ENCODE results near the gene ACCSL.

The ACCSL gene

DNA sequence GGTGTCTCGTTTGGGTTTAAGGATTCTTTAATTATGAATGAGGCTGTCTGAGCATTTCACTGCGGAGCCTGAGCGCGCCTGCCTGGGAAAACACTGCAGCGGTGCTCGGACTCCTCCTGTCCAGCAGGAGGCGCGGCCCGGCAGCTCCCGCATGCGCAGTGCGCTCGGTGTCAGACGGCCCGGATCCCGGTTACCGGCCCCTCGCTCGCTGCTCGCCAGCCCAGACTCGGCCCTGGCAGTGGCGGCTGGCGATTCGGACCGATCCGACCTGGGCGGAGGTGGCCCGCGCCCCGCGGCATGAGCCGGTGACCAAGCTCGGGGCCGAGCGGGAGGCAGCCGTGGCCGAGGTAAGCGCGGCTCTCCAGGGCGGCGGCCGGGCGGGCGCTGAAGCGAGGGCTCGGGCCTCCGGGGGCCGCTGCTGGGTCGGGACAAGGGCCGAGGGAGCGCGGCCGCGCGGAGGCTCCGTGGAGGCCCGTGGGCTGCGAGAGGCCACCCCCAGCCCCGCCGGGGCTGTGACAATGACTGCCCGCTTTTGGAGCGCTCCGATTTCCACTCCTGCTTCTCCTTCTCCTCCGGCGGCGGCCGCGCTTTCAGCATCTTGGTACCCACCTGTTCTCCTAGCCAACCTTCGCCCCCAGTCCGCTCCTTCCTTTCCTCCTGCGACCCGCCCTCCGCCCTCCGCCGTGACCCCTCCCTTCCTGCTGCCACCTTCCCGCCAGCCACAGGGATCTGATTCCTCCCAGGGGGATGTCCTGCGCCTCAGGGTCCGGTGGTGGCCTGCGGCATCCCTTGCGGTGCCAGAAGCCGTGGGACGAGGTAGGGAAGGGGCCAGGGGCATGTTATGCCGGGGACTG, 48.0 kb downstream of the ACCSL start, which contains the start of gene EXT2:
Gene EXT2 (plus strand): TSS at position 173 of the 854 bp plus-strand sequence. CDS start 12,035 bp downstream, outside the sequence.
- H3K4me1 Mint-ChIP-seq = peaks cover 23% of the 10 kb centered on the region
- TF ChIP-seq, protein P1, sequence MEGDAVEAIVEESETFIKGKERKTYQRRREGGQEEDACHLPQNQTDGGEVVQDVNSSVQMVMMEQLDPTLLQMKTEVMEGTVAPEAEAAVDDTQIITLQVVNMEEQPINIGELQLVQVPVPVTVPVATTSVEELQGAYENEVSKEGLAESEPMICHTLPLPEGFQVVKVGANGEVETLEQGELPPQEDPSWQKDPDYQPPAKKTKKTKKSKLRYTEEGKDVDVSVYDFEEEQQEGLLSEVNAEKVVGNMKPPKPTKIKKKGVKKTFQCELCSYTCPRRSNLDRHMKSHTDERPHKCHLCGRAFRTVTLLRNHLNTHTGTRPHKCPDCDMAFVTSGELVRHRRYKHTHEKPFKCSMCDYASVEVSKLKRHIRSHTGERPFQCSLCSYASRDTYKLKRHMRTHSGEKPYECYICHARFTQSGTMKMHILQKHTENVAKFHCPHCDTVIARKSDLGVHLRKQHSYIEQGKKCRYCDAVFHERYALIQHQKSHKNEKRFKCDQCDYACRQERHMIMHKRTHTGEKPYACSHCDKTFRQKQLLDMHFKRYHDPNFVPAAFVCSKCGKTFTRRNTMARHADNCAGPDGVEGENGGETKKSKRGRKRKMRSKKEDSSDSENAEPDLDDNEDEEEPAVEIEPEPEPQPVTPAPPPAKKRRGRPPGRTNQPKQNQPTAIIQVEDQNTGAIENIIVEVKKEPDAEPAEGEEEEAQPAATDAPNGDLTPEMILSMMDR (IDR thresholded peaks at IDR 0.05; ENCODE audit: unreplicated experiment in 3 of 3) = peak; percentile 93 to 95 (median 95)
- H3K36me3 Mint-ChIP-seq (ENCODE audit: low read depth) = peaks cover 13% of the 10 kb centered on the region
- H3K27ac Mint-ChIP-seq = peak within 1 kb of the TSS in 2 of 3 experiments; percentile 12 to 14
- H3K4me3 Mint-ChIP-seq = peak within 1 kb of the TSS; percentile 86 to 92 (median 90)
- peaks cover 5% of the 10 kb centered on the region for H3K27me3 Mint-ChIP-seq (ENCODE audit: low read depth)
- H3K9me3 Mint-ChIP-seq = peaks cover under 1% of the 10 kb centered on the region

DNA sequence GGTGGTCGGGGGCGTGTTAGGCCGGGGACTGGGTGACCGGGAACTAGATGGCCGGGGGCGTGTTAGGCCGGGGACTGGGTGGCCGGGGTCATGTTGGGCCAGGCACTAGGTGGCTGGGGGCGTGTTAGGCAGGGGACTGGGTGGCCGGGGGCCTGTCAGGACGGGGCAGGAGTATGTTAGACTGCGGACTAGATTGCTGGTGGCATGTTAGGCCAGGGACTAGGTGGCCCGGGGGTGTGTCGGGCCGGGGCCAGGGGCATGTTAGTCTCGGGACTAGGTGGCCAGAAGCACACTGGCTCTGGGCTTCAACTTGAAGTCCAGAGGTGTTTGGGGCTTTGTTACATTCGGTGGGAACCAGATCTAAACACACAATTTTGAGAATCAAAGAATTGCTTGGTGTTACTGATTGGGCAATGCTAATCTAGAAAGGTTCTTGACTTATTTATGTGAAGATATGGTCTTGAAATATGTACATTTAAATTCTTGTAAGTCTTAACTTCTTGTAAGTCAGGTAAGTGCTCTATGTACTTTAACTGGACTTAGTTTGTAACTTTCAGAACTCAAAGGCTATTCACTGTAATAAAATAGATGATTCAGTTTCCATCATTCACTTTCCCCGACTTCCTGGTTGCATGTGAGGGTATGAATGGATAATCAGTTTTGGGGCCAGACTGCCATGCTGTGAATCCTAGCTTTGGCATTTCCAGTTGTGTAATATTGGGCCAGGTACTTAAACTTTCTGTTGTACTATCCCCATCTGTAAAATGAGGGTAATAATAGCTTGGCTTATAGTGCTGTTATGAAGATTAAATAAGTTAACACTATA, 48.8 kb downstream of the ACCSL start:
- H3K4me3 Mint-ChIP-seq = peak overlapping the region; percentile 86 to 92 (median 90)
- peaks cover 11% of the 10 kb centered on the region for H3K27me3 Mint-ChIP-seq (ENCODE audit: low read depth)
- peaks cover 23% of the 10 kb centered on the region for H3K4me1 Mint-ChIP-seq
- peaks cover 13% of the 10 kb centered on the region for H3K36me3 Mint-ChIP-seq (ENCODE audit: low read depth)
- TF ChIP-seq, protein P1 (IDR thresholded peaks at IDR 0.05; ENCODE audit: unreplicated experiment in 3 of 3) = no peak
- H3K9me3 Mint-ChIP-seq = no peaks in the 10 kb centered on the region
- no peak overlapping the region for H3K27ac Mint-ChIP-seq

DNA sequence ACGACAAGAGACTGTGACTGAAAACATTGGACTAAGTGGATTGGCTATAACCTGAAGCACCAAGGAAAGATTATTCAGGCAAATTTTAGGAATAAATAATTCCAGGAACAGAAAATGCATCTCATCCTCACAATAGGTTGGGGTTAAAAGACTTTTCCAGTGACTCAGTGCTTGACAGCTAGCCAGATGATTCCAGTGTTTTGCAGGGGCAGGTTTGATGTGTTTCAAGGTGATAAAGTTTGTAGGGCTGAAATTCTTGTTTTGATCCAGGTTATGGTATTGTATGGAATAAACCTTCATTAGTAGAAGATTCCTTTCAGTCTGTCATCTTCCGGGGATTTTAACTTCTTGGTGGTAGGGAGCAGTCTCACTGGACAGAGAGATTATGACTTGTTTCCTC, 50.0 kb downstream of the ACCSL start:
- peak overlapping the region in 2 of 3 experiments; percentile 65 to 75 for H3K4me3 Mint-ChIP-seq
- H3K27me3 Mint-ChIP-seq (ENCODE audit: low read depth) = peaks cover 11% of the 10 kb centered on the region
- TF ChIP-seq, protein P1 (IDR thresholded peaks at IDR 0.05; ENCODE audit: unreplicated experiment in 3 of 3) = no peak
- H3K27ac Mint-ChIP-seq = no peak overlapping the region
- H3K9me3 Mint-ChIP-seq = no peaks in the 10 kb centered on the region
- H3K4me1 Mint-ChIP-seq = peaks cover 28% of the 10 kb centered on the region
- peaks cover 13% of the 10 kb centered on the region for H3K36me3 Mint-ChIP-seq (ENCODE audit: low read depth)

DNA sequence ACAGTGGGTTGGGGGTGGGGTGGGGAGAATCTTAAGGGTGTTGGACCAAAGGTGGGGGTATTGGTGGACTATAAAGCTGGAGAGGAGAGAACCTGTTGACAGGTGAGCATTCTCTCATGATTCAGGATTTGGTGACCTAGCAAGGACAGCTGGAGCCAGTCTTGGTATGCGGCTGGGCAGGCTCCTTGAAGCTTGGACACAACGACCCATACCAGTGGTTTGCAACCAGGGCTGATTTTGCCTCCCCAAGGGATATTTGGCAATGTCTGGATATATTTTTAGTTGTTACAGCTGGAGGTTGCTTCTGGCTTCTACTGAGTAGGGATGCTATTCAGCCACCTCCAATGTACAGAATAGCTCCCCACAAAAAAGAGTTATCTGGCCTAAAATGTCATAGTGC, 53.3 kb downstream of the ACCSL start:
- Mint-ChIP-seq H3K4me1 (peaks cover 17% of the 10 kb centered on the region), H3K4me3 (no peak overlapping the region), H3K9me3 (no peaks in the 10 kb centered on the region), H3K36me3 (ENCODE audit: low read depth) (peaks cover 13% of the 10 kb centered on the region), H3K27me3 (ENCODE audit: low read depth) (peaks cover 6% of the 10 kb centered on the region), H3K27ac (no peak overlapping the region)
- TF ChIP-seq, protein P1 (IDR thresholded peaks at IDR 0.05; ENCODE audit: unreplicated experiment in 3 of 3) = no peak

DNA sequence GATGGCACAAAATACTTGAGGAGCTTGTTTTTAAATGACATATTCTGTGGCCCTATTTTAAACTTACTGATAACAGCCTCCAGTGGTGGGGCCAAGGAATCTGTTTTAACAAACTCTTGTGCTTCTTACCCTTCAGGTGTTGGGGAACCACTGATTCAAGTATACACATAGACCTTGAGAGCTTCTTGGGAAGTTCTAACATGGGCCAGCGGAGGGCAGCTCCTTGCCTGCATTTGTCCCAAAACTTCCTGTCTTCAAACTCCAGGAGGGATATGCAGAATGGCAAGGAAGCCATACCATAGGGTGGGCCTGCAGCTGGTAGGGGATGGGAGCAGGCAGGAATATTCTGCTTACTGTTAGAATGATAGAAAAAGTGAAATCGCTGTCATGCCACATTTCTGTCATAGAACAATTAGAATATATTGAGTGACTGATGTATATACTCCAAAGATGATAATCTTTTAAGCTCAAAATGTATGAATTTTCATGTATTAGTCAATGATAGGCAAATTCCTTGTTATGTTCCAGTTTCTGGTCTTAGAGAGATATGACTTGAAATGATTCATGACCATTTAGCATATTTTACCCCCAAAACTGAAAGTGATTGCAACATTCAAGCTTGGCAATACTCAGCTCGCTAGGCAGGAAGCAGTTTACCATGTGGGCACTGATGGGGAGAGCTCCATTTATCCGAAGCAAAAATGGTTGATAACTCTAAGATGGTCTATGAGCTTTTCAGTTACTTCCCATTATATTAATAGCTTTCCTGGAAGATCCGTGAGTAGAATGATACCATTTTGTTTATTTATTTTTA, 56.9 kb downstream of the ACCSL start:
- no peak overlapping the region for H3K4me3 Mint-ChIP-seq
- H3K27ac Mint-ChIP-seq = no peak overlapping the region
- H3K9me3 Mint-ChIP-seq = no peaks in the 10 kb centered on the region
- peaks cover 18% of the 10 kb centered on the region for H3K36me3 Mint-ChIP-seq (ENCODE audit: low read depth)
- TF ChIP-seq, protein P1 (IDR thresholded peaks at IDR 0.05; ENCODE audit: unreplicated experiment in 3 of 3) = no peak
- H3K4me1 Mint-ChIP-seq = peaks cover 5% of the 10 kb centered on the region
- peaks cover 6% of the 10 kb centered on the region for H3K27me3 Mint-ChIP-seq (ENCODE audit: low read depth)
